Measurements from ENCODE around the gene PDE6D.

Gene PDE6D

GRCh38 chr2:231722721-231723307 is 58.3 kb downstream of the PDE6D start:
- Histone ChIP-seq H3K4me3 (ENCODE audit: low read length, poor library complexity, severe bottlenecking) (no peak overlapping the region), H3K79me2 (ENCODE audit: insufficient read depth, low read length) (no peaks in the 10 kb centered on the region), H3K4me2 (ENCODE audit: low read depth, low read length, poor library complexity, severe bottlenecking) (no peak overlapping the region), H4K20me1 (ENCODE audit: insufficient read depth, low read length, poor library complexity, severe bottlenecking) (no peaks in the 10 kb centered on the region), H3K9me3 (ENCODE audit: insufficient read depth, low read depth, low read length) (no peaks in the 10 kb centered on the region), H3K4me1 (ENCODE audit: insufficient read depth, low read length, poor library complexity, severe bottlenecking) (no peaks in the 10 kb centered on the region), H3K27me3 (ENCODE audit: insufficient read depth, low read length, poor library complexity, severe bottlenecking) (no peaks in the 10 kb centered on the region), H3F3A (ENCODE audit: low read depth) (no peaks in the 10 kb centered on the region), H3K36me3 (ENCODE audit: insufficient read depth, low read length) (no peaks in the 10 kb centered on the region), H2AFZ (ENCODE audit: low read length) (no peak overlapping the region), H3K9me2 (replicated peaks; ENCODE audit: low read depth, low read length) (no peaks in the 10 kb centered on the region), H3K9ac (ENCODE audit: low read depth, low read length, poor library complexity, severe bottlenecking) (no peak overlapping the region)
- TF ChIP-seq EZH2phosphoT487 (IDR thresholded peaks at IDR 0.05; ENCODE audit: borderline replicate concordance) (no peak), CTCF (conservative IDR thresholded peaks at IDR 0.05; ENCODE audit: low read length) (no peak)

GRCh38 chr2:231720987-231721966 is 59.8 kb downstream of the PDE6D start:
- no peaks in the 10 kb centered on the region for H3K9me3 ChIP-seq (ENCODE audit: insufficient read depth, low read depth, low read length)
- H3K79me2 ChIP-seq (ENCODE audit: insufficient read depth, low read length), result no peaks in the 10 kb centered on the region; the same call in 1 of the 2 replicates
- H3K4me2 ChIP-seq (ENCODE audit: low read depth, low read length, poor library complexity, severe bottlenecking), result no peak overlapping the region
- no peaks in the 10 kb centered on the region for H3K4me1 ChIP-seq (ENCODE audit: insufficient read depth, low read length, poor library complexity, severe bottlenecking)
- TF ChIP-seq EZH2phosphoT487 (IDR thresholded peaks at IDR 0.05; ENCODE audit: borderline replicate concordance) (no peak), CTCF (conservative IDR thresholded peaks at IDR 0.05; ENCODE audit: low read length) (no peak; the same call in 1 of the 2 replicates)
- no peak overlapping the region for H2AFZ ChIP-seq (ENCODE audit: low read length)
- H3K36me3 ChIP-seq (ENCODE audit: insufficient read depth, low read length), result no peaks in the 10 kb centered on the region
- no peaks in the 10 kb centered on the region for H4K20me1 ChIP-seq (ENCODE audit: insufficient read depth, low read length, poor library complexity, severe bottlenecking)
- no peaks in the 10 kb centered on the region for H3K9me2 ChIP-seq (replicated peaks; ENCODE audit: low read depth, low read length)
- H3F3A ChIP-seq (ENCODE audit: low read depth), result no peaks in the 10 kb centered on the region
- no peak overlapping the region for H3K4me3 ChIP-seq (ENCODE audit: low read length, poor library complexity, severe bottlenecking)
- H3K9ac ChIP-seq (ENCODE audit: low read depth, low read length, poor library complexity, severe bottlenecking), result no peak overlapping the region
- H3K27me3 ChIP-seq (ENCODE audit: insufficient read depth, low read length, poor library complexity, severe bottlenecking), result no peaks in the 10 kb centered on the region

GRCh38 chr2:231720292-231720986 is 60.6 kb downstream of the PDE6D start:
- no peaks in the 10 kb centered on the region for H3F3A ChIP-seq (ENCODE audit: low read depth)
- TF ChIP-seq EZH2phosphoT487 (IDR thresholded peaks at IDR 0.05; ENCODE audit: borderline replicate concordance) (no peak), CTCF (conservative IDR thresholded peaks at IDR 0.05; ENCODE audit: low read length) (no peak)
- no peak overlapping the region for H3K4me2 ChIP-seq (ENCODE audit: low read depth, low read length, poor library complexity, severe bottlenecking)
- H3K4me1 ChIP-seq (ENCODE audit: insufficient read depth, low read length, poor library complexity, severe bottlenecking), result no peaks in the 10 kb centered on the region
- H3K79me2 ChIP-seq (ENCODE audit: insufficient read depth, low read length), result peaks cover 7% of the 10 kb centered on the region; the same call in 1 of the 2 replicates
- H3K9ac ChIP-seq (ENCODE audit: low read depth, low read length, poor library complexity, severe bottlenecking), result no peak overlapping the region
- H3K4me3 ChIP-seq (ENCODE audit: low read length, poor library complexity, severe bottlenecking), result no peak overlapping the region
- H4K20me1 ChIP-seq (ENCODE audit: insufficient read depth, low read length, poor library complexity, severe bottlenecking), result no peaks in the 10 kb centered on the region
- H3K9me3 ChIP-seq (ENCODE audit: insufficient read depth, low read depth, low read length), result no peaks in the 10 kb centered on the region
- no peak overlapping the region for H2AFZ ChIP-seq (ENCODE audit: low read length)
- peaks cover 6% of the 10 kb centered on the region; the same call in 1 of the 2 replicates for H3K36me3 ChIP-seq (ENCODE audit: insufficient read depth, low read length)
- no peaks in the 10 kb centered on the region for H3K9me2 ChIP-seq (replicated peaks; ENCODE audit: low read depth, low read length)
- no peaks in the 10 kb centered on the region for H3K27me3 ChIP-seq (ENCODE audit: insufficient read depth, low read length, poor library complexity, severe bottlenecking)

Data from Loucy (cell line).